ENCODE results near the gene CLCN4. TPM values are rescaled to one million over a fixed set of nuclear protein-coding genes. Genes with fewer than 3 reads are reported as not detected.

Gene CLCN4
- total RNA-seq, 4 donors from 2014 or later = 0.79 to 1.1 TPM; not detected in 2

GRCh38 chrX:10246297-10246696 lies 89.5 kb downstream of the CLCN4 start:
- H3K36me3 ChIP-seq = no peaks in the 10 kb centered on the region
- in situ Hi-C loops (cut with MboI; ENCODE audit: low pct_ligation_motif_present in 1 of 4, low pct_unique_long_range_greater_than_20kb in 1 of 4, low sequenced_read_pairs in 3 of 4) (no loop called here), intact Hi-C loops (cut with DNase I; ENCODE audit: low total_unique reads) (no loop called here)
- TF ChIP-seq POLR2A (IDR thresholded peaks at IDR 0.05) (no peak), CTCF (IDR thresholded peaks at IDR 0.05) (no peak), EP300 (IDR thresholded peaks at IDR 0.05; ENCODE audit: low read depth) (no peak), POLR2AphosphoS5 (IDR thresholded peaks at IDR 0.05) (no peak)
- H3K4me1 ChIP-seq = no peaks in the 10 kb centered on the region
- no peaks in the 10 kb centered on the region for H3K9me3 ChIP-seq
- no peak overlapping the region for H3K27ac ChIP-seq
- no peak overlapping the region for H3K4me3 ChIP-seq
- H3K27me3 ChIP-seq = no peaks in the 10 kb centered on the region
- no peak for DNase-seq
- WGBS, 2 donors (ENCODE audit: low coverage in 1 of 2) = 73 to 83% methylated on average over 1 to 4 of the region's 4 CpGs

GRCh38 chrX:10246846-10247245 lies 90.1 kb downstream of the CLCN4 start:
- no peaks in the 10 kb centered on the region for H3K4me1 ChIP-seq
- 76 to 95% methylated on average over 2 of the region's 2 CpGs for WGBS, 2 donors (ENCODE audit: low coverage in 1 of 2)
- H3K27ac ChIP-seq = no peak overlapping the region
- no peaks in the 10 kb centered on the region for H3K27me3 ChIP-seq
- in situ Hi-C loops (cut with MboI; ENCODE audit: low pct_ligation_motif_present in 1 of 4, low pct_unique_long_range_greater_than_20kb in 1 of 4, low sequenced_read_pairs in 3 of 4) (no loop called here), intact Hi-C loops (cut with DNase I; ENCODE audit: low total_unique reads) (no loop called here)
- no peaks in the 10 kb centered on the region for H3K36me3 ChIP-seq
- DNase-seq = no peak
- H3K9me3 ChIP-seq = no peaks in the 10 kb centered on the region
- no peak for TF ChIP-seq POLR2AphosphoS5 (IDR thresholded peaks at IDR 0.05)
- no peak for TF ChIP-seq EP300 (IDR thresholded peaks at IDR 0.05; ENCODE audit: low read depth)
- no peak for TF ChIP-seq CTCF (IDR thresholded peaks at IDR 0.05)
- TF ChIP-seq POLR2A (IDR thresholded peaks at IDR 0.05) = no peak
- no peak overlapping the region for H3K4me3 ChIP-seq

GRCh38 chrX:10254739-10255138 lies 98.0 kb downstream of the CLCN4 start:
- in situ Hi-C loops (cut with MboI; ENCODE audit: low pct_ligation_motif_present in 1 of 4, low pct_unique_long_range_greater_than_20kb in 1 of 4, low sequenced_read_pairs in 3 of 4) (no loop called here), intact Hi-C loops (cut with DNase I; ENCODE audit: low total_unique reads) (no loop called here)
- Histone ChIP-seq H3K4me1 (no peaks in the 10 kb centered on the region), H3K4me3 (no peak overlapping the region), H3K36me3 (no peaks in the 10 kb centered on the region), H3K27ac (no peak overlapping the region), H3K27me3 (no peaks in the 10 kb centered on the region), H3K9me3 (no peaks in the 10 kb centered on the region)
- 73% methylated on average over 3 of the region's 3 CpGs; no CpG with 5 or more reads in 1 of the 2 donors for WGBS, 2 donors (ENCODE audit: low coverage in 1 of 2)
- TF ChIP-seq EP300 (IDR thresholded peaks at IDR 0.05; ENCODE audit: low read depth) = no peak
- no peak for TF ChIP-seq POLR2AphosphoS5 (IDR thresholded peaks at IDR 0.05)
- peak in 1 of 5 experiments; percentile 5 for TF ChIP-seq CTCF (IDR thresholded peaks at IDR 0.05)
- TF ChIP-seq POLR2A (IDR thresholded peaks at IDR 0.05) = no peak
- no peak for DNase-seq

GRCh38 chrX:10259716-10260115 lies 102.9 kb downstream of the CLCN4 start:
- Histone ChIP-seq H3K9me3 (no peaks in the 10 kb centered on the region), H3K27ac (no peak overlapping the region), H3K36me3 (no peaks in the 10 kb centered on the region), H3K27me3 (no peaks in the 10 kb centered on the region), H3K4me3 (no peak overlapping the region), H3K4me1 (no peaks in the 10 kb centered on the region)
- 20 to 41% methylated on average over 1 of the region's 1 CpG for WGBS, 2 donors (ENCODE audit: low coverage in 1 of 2)
- DNase-seq = no peak
- intact Hi-C loops (cut with DNase I; ENCODE audit: low total_unique reads) = no loop called here
- in situ Hi-C loops (cut with MboI; ENCODE audit: low pct_ligation_motif_present in 1 of 4, low pct_unique_long_range_greater_than_20kb in 1 of 4, low sequenced_read_pairs in 3 of 4) = no loop called here
- TF ChIP-seq CTCF (IDR thresholded peaks at IDR 0.05) = no peak
- TF ChIP-seq EP300 (IDR thresholded peaks at IDR 0.05; ENCODE audit: low read depth) = no peak
- no peak for TF ChIP-seq POLR2A (IDR thresholded peaks at IDR 0.05)
- TF ChIP-seq POLR2AphosphoS5 (IDR thresholded peaks at IDR 0.05) = no peak
